IPS DF 4.7 (cell line): ENCODE data around the gene IL12RB1.

Experiments used
- DNase-seq: peaks from one replicate; pipeline ENCODE4 v3.0.0-alpha.2; 2013; ENCODE audit warnings: low spot score; ENCODE audit errors: extremely low read depth

Gene IL12RB1

GRCh38 chr19:18009412-18010066, 77.2 kb downstream of the IL12RB1 start:
- no peak for DNase-seq
